Measurements from ENCODE around the gene RAB6A. TPM values are rescaled to one million over a fixed set of nuclear protein-coding genes. Genes with fewer than 3 reads are reported as not detected.

The RAB6A gene
- total and polyA plus RNA-seq, 2 donors (not counting 3 experiments of a cell fraction or from before 2014, with no cell fraction given) = 45.0 to 130 TPM

DNA sequence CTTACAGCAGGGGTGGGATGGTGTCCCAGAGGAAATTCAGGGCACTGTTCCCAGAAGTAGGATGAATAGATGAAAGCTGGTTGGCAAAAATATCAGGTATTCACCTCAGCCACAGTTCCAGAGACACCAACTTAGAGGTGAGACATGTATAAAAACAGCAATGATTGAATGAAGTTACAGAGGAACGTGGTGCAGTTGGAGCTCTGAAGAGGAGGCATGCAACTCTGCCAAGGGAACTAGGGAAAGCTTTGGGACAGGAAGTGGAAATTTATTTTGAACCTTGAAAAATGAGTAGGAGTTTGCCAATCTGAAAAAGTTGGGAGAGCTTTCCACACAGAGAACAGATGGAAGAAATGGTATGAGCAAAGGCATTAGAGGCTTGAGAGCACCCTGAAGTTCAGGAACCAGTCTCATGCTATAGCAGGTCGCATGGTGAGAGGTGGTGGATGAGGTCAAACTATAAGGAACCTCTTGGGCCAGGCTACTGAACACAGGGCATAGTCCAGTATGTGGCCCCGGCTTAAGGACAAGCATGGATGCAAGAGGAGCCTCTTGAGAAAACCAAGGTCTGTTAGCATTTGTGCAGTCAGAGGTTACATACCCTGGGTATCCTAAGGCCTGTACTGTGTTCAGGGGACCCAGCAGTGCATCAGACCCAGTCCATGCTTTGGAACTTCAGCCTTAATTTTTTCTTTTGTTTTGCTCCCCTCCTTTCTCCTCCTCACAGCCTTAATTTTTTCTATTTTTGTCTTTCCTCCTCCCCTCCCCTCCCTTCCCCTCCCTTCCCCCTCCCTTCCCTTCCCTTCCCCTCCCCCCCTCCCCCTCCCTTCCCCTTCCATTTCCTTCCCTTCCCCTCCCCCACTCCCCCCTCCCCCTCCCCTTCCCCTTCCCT lies 97.0 kb downstream of the RAB6A start:
- peaks cover 6% of the 10 kb centered on the region for H3K4me1 ChIP-seq (ENCODE audit: control insufficient read depth, extremely low read depth, insufficient read depth, low read length)
- H3K4me3 ChIP-seq (replicated peaks in 1 of 3; ENCODE audit: insufficient read depth in 1 of 3, low read depth in 1 of 3, low read length in 3 of 3) = no peak overlapping the region
- FAIRE-seq = no peak
- H3K27me3 ChIP-seq (ENCODE audit: control insufficient read depth in 2 of 2, insufficient read depth in 2 of 2, low read length in 2 of 2) = no peaks in the 10 kb centered on the region
- H3K36me3 ChIP-seq (ENCODE audit: control insufficient read depth in 2 of 2, extremely low read depth in 1 of 2, insufficient read depth in 2 of 2, low read length in 2 of 2) = no peaks in the 10 kb centered on the region
- dilution Hi-C loops (cut with MboI; ENCODE audit: extremely low pct_ligation_motif_present, low sequenced_read_pairs) = no loop called here
- H3K9me1 ChIP-seq (replicated peaks; ENCODE audit: control insufficient read depth, extremely low read depth, insufficient read depth, low read length) = no peaks in the 10 kb centered on the region
- TF ChIP-seq FOS (IDR thresholded peaks at IDR 0.05; ENCODE audit: borderline replicate concordance, insufficient read depth, low read length) (no peak), EZH2 (IDR thresholded peaks at IDR 0.05; ENCODE audit: borderline replicate concordance, low read depth, low read length, severe bottlenecking) (no peak), GATA2 (IDR thresholded peaks at IDR 0.05; ENCODE audit: insufficient read depth, insufficient read length, low read depth, low read length) (no peak), MYC (IDR thresholded peaks at IDR 0.05; ENCODE audit: low read depth, low read length) (no peak), POLR2AphosphoS5 (IDR thresholded peaks at IDR 0.05; ENCODE audit: insufficient read depth, low read depth, low read length) (no peak), POLR2A (IDR thresholded peaks at IDR 0.05; ENCODE audit: low read depth, low read length) (no peak), JUN (IDR thresholded peaks at IDR 0.05; ENCODE audit: borderline replicate concordance, insufficient read depth, insufficient read length, low read depth) (no peak)
- TF ChIP-seq, protein P1, sequence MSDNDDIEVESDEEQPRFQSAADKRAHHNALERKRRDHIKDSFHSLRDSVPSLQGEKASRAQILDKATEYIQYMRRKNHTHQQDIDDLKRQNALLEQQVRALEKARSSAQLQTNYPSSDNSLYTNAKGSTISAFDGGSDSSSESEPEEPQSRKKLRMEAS (IDR thresholded peaks at IDR 0.05; ENCODE audit: insufficient read depth, insufficient read length) = no peak
- TF ChIP-seq, protein P2, sequence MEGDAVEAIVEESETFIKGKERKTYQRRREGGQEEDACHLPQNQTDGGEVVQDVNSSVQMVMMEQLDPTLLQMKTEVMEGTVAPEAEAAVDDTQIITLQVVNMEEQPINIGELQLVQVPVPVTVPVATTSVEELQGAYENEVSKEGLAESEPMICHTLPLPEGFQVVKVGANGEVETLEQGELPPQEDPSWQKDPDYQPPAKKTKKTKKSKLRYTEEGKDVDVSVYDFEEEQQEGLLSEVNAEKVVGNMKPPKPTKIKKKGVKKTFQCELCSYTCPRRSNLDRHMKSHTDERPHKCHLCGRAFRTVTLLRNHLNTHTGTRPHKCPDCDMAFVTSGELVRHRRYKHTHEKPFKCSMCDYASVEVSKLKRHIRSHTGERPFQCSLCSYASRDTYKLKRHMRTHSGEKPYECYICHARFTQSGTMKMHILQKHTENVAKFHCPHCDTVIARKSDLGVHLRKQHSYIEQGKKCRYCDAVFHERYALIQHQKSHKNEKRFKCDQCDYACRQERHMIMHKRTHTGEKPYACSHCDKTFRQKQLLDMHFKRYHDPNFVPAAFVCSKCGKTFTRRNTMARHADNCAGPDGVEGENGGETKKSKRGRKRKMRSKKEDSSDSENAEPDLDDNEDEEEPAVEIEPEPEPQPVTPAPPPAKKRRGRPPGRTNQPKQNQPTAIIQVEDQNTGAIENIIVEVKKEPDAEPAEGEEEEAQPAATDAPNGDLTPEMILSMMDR (IDR thresholded peaks at IDR 0.05; ENCODE audit: extremely low read depth in 1 of 2, insufficient read depth in 1 of 2, low read depth in 1 of 2, low read length in 2 of 2) = no peak
- H3K9me3 ChIP-seq (replicated peaks; ENCODE audit: control insufficient read depth, insufficient read depth, low read length) = no peaks in the 10 kb centered on the region
- BruUV-seq (replicated peaks) = no TSS peak
- intact Hi-C loops (cut with micrococcal nuclease) = no loop called here
- no peak overlapping the region for H3K27ac ChIP-seq (ENCODE audit: insufficient read depth, low read depth, low read length)
- no peaks in the 10 kb centered on the region for H3K79me2 ChIP-seq (ENCODE audit: control insufficient read depth, insufficient read depth, low read length)
- ChIA-PET POLR2A (no interaction called here), CTCF (interaction anchor here (1.0 to 6.0 kb wide), 4 partner anchors 40 to 313 kb away, joined by 4 to 243 read pairs (median 46); no protein-coding TSS in a partner anchor)
- H3K9ac ChIP-seq (replicated peaks; ENCODE audit: extremely low read depth, insufficient read depth, low read length) = no peak overlapping the region
- DNase-seq (ENCODE audit: low read depth, low spot score) = no peak
- no peak overlapping the region for H3K4me2 ChIP-seq (ENCODE audit: insufficient read depth, low read length)
- H4K20me1 ChIP-seq (replicated peaks; ENCODE audit: control insufficient read depth, extremely low read depth, insufficient read depth, low read length) = no peaks in the 10 kb centered on the region
- H2AFZ ChIP-seq (ENCODE audit: low read depth, low read length) = no peak overlapping the region
